ENCODE results near the gene GNAI3. TPM values are rescaled to one million over a fixed set of nuclear protein-coding genes. Genes with fewer than 3 reads are reported as not detected.

Gene GNAI3
- polyA plus RNA-seq, 2 of the 4 experiments (the other 2 are of a cell fraction): 5.3 to 8.7 TPM

- FAIRE-seq (no peak), DNase-seq (ENCODE audit: low read depth in 1 of 2, low spot score in 1 of 2) (no peak), ATAC-seq (no peak)
- CTCF ChIA-PET: interaction anchor here (0.8 to 21.4 kb wide), 10 partner anchors 12 to 352 kb away, joined by 3 to 295 read pairs (median 46); partner anchors contain the start of genes AHCYL1 and GSTM4
- POLR2A ChIA-PET: interaction anchor here (1.1 to 1.5 kb wide), 2 partner anchors 93 to 135 kb away, joined by 3 to 4 read pairs; partner anchors contain the start of gene GNAI3
- H3K27ac ChIP-seq: no peak overlapping the region
- TF ChIP-seq MAZ (IDR thresholded peaks at IDR 0.05; ENCODE audit: borderline replicate concordance, low read depth, low read length): no peak
- H3K9me3 ChIP-seq: no peaks in the 10 kb centered on the region
- 71% methylated on average over 2 of the region's 2 CpGs for whole genome bisulfite sequencing (ENCODE audit: missing lambda C conversion rate)
- H3K4me2 ChIP-seq: no peak overlapping the region
- no peak overlapping the region for H3K4me3 ChIP-seq
- peaks cover 10% of the 10 kb centered on the region; the same call in 2 of the 3 replicates for H3K4me1 ChIP-seq
Measured at GRCh38 chr1:109641861-109642260, 93.4 kb downstream of the GNAI3 start.

GRCh38 chr1:109642626-109643025, 94.2 kb downstream of the GNAI3 start:
- POLR2A ChIA-PET: no interaction called here
- Histone ChIP-seq H3K4me3 (no peak overlapping the region), H3K4me2 (peak overlapping the region; percentile 71), H3K27ac (no peak overlapping the region), H3K4me1 (peaks cover 9% of the 10 kb centered on the region; the same call in 2 of the 3 replicates), H3K9me3 (no peaks in the 10 kb centered on the region)
- DNase-seq (ENCODE audit: low read depth in 1 of 2, low spot score in 1 of 2): no peak
- TF ChIP-seq E2F6 (IDR thresholded peaks at IDR 0.05; ENCODE audit: borderline replicate concordance, low read depth) (no peak), NFE2L2 (conservative IDR thresholded peaks at IDR 0.05; ENCODE audit: low read length) (no peak), HOXA7 (CRISPR knock-in tag; IDR thresholded peaks at IDR 0.05) (no peak), HDAC2 (IDR thresholded peaks at IDR 0.05) (no peak), RNF2 (IDR thresholded peaks at IDR 0.05; ENCODE audit: borderline replicate concordance, low read depth) (no peak), CBX8 (IDR thresholded peaks at IDR 0.05) (no peak), EP300 (IDR thresholded peaks at IDR 0.05) (no peak), FOSB (CRISPR knock-in tag; IDR thresholded peaks at IDR 0.05) (no peak)
- TF ChIP-seq, protein P1, sequence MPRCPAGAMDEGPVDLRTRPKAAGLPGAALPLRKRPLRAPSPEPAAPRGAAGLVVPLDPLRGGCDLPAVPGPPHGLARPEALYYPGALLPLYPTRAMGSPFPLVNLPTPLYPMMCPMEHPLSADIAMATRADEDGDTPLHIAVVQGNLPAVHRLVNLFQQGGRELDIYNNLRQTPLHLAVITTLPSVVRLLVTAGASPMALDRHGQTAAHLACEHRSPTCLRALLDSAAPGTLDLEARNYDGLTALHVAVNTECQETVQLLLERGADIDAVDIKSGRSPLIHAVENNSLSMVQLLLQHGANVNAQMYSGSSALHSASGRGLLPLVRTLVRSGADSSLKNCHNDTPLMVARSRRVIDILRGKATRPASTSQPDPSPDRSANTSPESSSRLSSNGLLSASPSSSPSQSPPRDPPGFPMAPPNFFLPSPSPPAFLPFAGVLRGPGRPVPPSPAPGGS (IDR thresholded peaks at IDR 0.05): no peak
- TF ChIP-seq, protein P2, sequence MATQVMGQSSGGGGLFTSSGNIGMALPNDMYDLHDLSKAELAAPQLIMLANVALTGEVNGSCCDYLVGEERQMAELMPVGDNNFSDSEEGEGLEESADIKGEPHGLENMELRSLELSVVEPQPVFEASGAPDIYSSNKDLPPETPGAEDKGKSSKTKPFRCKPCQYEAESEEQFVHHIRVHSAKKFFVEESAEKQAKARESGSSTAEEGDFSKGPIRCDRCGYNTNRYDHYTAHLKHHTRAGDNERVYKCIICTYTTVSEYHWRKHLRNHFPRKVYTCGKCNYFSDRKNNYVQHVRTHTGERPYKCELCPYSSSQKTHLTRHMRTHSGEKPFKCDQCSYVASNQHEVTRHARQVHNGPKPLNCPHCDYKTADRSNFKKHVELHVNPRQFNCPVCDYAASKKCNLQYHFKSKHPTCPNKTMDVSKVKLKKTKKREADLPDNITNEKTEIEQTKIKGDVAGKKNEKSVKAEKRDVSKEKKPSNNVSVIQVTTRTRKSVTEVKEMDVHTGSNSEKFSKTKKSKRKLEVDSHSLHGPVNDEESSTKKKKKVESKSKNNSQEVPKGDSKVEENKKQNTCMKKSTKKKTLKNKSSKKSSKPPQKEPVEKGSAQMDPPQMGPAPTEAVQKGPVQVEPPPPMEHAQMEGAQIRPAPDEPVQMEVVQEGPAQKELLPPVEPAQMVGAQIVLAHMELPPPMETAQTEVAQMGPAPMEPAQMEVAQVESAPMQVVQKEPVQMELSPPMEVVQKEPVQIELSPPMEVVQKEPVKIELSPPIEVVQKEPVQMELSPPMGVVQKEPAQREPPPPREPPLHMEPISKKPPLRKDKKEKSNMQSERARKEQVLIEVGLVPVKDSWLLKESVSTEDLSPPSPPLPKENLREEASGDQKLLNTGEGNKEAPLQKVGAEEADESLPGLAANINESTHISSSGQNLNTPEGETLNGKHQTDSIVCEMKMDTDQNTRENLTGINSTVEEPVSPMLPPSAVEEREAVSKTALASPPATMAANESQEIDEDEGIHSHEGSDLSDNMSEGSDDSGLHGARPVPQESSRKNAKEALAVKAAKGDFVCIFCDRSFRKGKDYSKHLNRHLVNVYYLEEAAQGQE (IDR thresholded peaks at IDR 0.05): no peak
- no peak for FAIRE-seq
- no peak for ATAC-seq
- CTCF ChIA-PET: interaction anchor here (0.7 to 21.4 kb wide), 14 partner anchors 8 to 368 kb away, joined by 3 to 295 read pairs (median 4); partner anchors contain the start of genes GNAI3 and GSTM4
- WGBS (ENCODE audit: missing lambda C conversion rate): 33% methylated on average over 3 of the region's 3 CpGs

- Histone ChIP-seq H3K27ac (peak overlapping the region; percentile 73 to 80), H3K4me1 (peaks cover 9% of the 10 kb centered on the region; the same call in 2 of the 3 replicates), H3K4me2 (peak overlapping the region; percentile 71), H3K4me3 (no peak overlapping the region), H3K9me3 (no peaks in the 10 kb centered on the region)
- 53% methylated on average over 18 of the region's 32 CpGs for WGBS (ENCODE audit: missing lambda C conversion rate)
- ChIA-PET POLR2A (no interaction called here), CTCF (interaction anchor here (0.7 to 21.4 kb wide), 17 partner anchors 9 to 368 kb away, joined by 3 to 295 read pairs (median 4); partner anchors contain the start of genes GNAI3 and GSTM4)
- FAIRE-seq: no peak
- peak; percentile 59 to 75 for DNase-seq (ENCODE audit: low read depth in 1 of 2, low spot score in 1 of 2)
- peak; percentile 96 to 98 for ATAC-seq
- TF ChIP-seq ZNF302 (CRISPR knock-in tag; IDR thresholded peaks at IDR 0.05): no peak
- no peak for TF ChIP-seq E2F6 (IDR thresholded peaks at IDR 0.05; ENCODE audit: borderline replicate concordance, low read depth)
- TF ChIP-seq HES2 (IDR thresholded peaks at IDR 0.05): no peak
- no peak for TF ChIP-seq MAZ (IDR thresholded peaks at IDR 0.05; ENCODE audit: borderline replicate concordance, low read depth, low read length)
- TF ChIP-seq RAD21 (conservative IDR thresholded peaks at IDR 0.05 in 1 of 2, IDR thresholded peaks at IDR 0.05 in 1 of 2): peak; percentile 67 to 74
- TF ChIP-seq CTCF (IDR thresholded peaks at IDR 0.05): peak; percentile 76
- TF ChIP-seq ZFP36 (IDR thresholded peaks at IDR 0.05; ENCODE audit: borderline replicate concordance, partially characterized antibody): no peak
- peak; percentile 75 for TF ChIP-seq SMC3 (IDR thresholded peaks at IDR 0.05)
- no peak for TF ChIP-seq TFCP2L1 (CRISPR knock-in tag; IDR thresholded peaks at IDR 0.05)
- TF ChIP-seq POLR2AphosphoS2 (conservative IDR thresholded peaks at IDR 0.05; ENCODE audit: low read length): no peak
- no peak for TF ChIP-seq HEYL (CRISPR knock-in tag; IDR thresholded peaks at IDR 0.05)
- TF ChIP-seq HOXB5 (CRISPR knock-in tag; IDR thresholded peaks at IDR 0.05): no peak
- no peak for TF ChIP-seq RNF2 (IDR thresholded peaks at IDR 0.05; ENCODE audit: borderline replicate concordance, low read depth)
- no peak for TF ChIP-seq EHF (CRISPR knock-in tag; IDR thresholded peaks at IDR 0.05)
- TF ChIP-seq ZSCAN20 (CRISPR knock-in tag; IDR thresholded peaks at IDR 0.05): no peak
Measured at GRCh38 chr1:109643385-109644230, 95.2 kb downstream of the GNAI3 start.

Measured in A549 (cell line).